DMS53 (cell line): Measurements from ENCODE around the gene HILPDA.

ENCODE experiments used
- DNase-seq: peaks from one replicate; lab custom pipeline; 2025; lab: John Stamatoyannopoulos, UW

Gene HILPDA, protein sequence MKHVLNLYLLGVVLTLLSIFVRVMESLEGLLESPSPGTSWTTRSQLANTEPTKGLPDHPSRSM

DNA sequence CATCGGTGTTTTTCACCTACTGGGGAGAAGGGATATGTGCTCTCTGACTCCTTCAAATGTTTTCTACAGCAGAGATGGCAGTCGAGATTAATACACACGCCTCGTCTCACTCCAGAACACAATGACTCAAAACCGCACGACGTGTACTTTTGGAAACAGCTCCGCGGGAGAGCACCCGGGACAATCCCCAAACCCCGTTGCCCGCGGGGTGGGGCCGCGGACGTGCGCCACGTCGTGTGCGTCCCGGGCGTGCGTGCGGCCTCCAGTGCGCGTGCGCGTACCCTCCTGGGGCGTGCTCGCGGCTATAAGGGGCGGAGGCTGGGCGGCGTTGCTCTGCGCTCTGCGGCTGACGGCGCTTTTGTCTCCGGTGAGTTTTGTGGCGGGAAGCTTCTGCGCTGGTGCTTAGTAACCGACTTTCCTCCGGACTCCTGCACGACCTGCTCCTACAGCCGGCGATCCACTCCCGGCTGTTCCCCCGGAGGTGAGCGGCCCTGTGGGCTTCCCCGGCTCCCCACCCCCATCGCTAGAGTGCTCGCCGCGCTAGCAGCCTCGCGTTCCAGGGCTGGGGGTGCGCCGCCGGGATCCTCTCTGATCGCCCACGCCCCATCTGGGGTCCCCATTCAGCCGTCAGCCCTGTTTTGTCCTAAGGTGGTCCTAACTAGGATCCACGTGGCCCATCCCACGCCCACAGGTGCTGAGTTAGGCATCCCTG, at the start of gene HILPDA:
TSS of gene HILPDA (plus strand) at position 336 of the 712 bp plus-strand sequence. CDS start 1,391 bp downstream, outside the sequence.
- DNase-seq = peak; percentile 97

DNA sequence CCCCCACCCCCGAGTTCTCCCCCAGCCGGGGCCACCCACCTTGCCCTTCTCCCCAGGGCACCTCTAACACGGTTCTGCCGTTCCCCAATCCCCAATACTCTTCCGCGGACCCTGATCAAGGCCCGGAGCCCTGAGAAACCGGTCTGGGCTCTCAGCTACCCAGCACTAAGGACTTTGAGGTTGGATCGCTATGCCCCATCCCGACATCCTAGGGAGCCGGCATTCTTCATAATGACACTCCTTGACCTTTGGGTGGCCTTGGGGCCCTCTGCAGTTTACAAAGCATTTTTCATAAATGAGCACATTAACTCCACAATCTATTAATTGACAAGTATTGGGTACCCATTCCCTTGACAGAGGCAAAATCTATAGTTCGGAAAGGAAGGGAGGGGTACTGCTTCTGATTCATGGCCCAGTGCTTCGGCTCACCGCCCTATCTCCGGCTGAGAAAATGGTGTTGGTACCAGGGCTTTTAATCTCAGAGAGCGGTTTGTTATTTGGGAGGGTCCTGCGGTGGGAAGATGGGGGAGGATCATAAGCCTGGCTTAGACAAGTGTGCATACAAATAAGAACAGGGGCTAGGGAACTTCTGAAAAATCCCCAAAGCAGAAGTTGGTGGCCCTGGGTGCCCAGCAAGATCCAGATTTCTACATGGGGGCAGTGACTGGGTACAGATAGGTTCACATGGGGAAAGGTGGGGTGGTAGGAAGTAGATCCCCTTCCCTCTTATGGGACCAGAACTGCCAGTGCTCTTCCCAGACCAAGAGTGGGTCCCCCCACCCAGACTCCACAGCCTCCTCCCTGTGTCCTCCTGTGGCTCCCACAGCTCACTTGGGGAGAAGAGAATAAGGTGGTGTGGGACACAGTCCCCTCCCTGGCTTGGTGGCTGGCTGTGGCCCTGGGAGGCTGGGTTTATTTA, 49.1 kb upstream of the HILPDA start:
- peak; percentile 65 for DNase-seq

DNA sequence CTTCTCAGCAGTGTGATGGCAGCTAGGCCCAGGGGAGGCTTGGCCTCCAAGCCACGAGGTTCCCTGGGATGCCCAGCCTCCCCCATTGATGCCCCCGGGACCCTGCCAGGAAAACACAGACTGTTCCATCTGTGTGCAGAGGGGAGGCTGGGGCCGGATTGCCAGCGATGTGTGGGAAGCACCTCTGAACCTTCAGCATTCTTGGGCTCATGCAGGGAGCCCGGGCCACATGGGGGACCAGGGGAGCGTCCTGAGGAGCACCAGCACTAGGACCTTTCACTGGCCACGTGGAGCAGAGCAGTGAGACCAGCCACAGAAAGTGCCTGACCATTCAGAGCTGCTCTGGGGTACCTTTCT, 48.5 kb upstream of the HILPDA start:
- DNase-seq = no peak

DNA sequence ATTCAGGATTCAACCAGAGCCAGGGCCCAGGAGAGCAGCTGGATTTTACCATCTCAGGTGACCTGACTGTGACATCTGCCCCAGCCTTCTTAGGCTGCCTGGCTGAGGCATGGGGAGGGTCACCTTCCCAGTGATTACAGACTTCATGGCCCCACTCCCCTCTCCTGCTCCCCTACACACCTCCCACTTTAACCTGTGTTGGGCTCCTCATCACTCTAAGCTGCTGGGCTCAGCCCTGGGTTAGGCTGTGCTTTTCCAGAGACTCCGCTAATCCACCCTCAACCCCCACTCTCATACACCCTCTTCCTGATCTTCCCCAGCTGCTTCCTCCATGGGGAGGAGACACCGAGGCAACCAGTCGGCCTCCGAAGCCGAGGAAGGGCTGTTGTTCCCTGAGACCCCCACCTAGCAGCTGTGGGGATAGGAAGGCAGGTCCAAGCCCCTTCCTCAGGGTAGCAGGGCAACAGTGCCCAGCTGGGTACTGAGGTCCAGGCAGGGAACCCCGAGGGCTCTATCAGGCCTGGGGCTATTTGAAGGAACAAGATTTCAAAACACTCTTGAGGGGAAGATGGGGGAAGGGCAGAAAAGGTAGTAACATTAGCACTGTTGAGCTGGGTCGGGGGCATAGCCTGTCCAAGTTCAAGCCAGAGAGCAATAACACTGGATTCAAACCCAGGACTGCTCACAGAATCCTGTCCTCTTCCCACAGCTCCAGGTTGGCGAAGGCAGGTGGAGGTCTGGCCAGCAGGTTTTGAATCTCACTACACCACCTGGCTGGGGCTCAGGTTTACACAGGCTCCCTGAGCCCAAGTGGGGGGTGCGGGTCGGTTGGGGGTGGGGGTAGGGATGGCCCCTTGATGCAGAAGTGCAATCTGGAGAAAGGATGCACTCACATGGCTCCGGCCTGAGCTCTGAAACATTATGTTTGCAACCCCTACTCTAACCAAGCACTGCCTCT, 47.6 kb upstream of the HILPDA start:
- DNase-seq = peak; percentile 37

DNA sequence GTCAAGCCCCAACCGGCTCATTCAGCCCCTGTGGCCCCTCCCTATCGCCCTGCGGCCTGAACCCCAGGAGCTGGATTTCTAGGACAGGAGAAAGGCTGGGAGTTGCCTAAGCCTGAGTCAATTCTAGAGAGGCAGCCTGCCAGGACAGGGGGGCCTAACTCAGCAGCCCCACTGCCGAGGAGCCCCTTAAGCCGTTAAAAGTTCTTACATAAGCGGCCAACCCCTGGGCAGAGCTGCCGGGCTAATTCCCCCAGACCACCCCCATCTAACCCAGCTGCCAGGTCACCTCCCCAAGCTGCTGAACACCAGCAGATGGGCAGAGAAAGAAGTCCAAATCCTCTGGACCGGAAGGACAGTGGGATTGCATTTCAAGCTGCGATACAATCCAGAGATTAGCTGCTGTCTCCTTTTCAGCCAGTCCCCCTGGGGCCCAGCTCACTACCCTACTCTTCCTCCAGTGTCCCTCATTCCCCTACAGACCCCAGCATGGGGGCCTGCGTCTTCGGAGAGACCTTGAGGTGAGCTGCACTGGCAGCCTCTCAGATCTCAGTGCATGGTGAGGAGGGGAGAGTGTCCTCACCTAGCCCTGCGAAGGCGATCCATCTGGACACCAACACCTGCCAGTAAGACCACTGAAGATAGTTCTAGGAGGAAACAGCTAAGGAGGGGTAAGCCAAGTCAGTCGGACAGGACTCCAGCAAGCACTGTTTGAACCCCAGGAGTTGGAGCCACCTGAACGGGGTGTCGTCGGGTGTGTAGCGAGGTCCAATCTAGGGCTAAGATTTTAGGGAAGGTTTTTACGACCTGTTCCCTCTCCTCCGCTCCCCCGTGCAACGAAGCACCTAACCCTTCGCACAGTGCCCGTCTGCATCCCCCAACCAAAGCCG, 46.7 kb upstream of the HILPDA start:
- DNase-seq = peak; percentile 48

DNA sequence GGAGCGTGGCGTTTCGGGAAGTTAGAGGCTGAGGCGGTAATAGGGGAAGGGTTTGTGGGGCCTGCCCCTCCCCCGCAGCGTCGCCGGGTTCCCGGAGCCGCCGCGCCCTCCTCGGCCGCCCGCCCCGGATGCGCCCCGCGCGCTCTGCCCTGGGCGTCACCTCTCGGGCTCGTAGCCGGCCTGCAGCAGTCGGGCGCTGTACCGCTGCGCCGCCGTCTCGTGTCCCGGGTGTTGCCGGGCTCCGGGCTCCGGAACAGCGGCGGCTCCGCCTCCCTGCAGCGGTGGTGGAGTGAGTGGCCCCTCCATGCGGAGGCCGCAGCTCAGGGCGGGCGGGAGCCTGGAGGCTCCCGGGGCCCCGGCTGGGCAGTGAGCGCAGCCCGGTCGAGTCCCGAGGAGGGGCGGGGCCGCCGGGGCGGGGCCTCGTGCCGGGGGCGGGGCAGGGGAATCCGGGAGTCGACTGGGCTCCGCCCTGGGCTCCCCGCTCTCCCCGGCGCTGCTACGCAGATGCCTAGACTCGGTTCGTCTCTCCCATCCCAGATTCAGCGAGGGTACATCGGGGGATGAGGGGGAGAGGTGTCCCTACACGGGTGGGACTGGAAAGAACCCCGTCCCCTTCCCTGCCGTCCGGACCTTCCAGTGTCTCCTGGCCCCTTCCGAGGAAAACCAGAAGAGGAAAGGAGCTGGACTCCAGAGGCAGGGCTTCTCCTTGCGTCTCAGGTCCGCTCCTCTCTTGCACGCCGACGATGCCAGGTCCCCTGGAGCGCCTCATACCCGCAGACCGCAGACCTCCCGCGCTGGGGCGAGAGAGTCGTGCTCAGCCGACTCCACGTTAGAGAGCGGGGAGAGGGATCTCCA, 45.9 kb upstream of the HILPDA start, which contains the start of gene IMPDH1:
TSS of gene IMPDH1 (minus strand) at position 387 of the 855 bp plus-strand sequence. CDS start at position 306, 81 bp downstream.
- peak; percentile 91 for DNase-seq

DNA sequence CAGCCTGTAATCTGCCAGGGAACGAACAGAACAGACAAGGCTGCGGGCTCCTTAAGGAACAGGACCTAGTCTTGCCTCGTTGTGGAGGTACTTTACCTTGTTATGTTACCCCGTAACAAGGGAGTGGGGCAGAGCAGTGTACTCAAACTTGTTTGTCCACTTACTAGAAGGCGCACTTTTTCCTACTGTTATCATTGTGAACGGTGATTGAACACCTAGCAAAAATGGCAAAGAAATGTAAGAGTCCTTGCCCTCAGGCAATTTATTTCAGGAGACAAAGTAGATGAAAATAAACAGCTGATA, 45.3 kb upstream of the HILPDA start:
- DNase-seq = no peak

DNA sequence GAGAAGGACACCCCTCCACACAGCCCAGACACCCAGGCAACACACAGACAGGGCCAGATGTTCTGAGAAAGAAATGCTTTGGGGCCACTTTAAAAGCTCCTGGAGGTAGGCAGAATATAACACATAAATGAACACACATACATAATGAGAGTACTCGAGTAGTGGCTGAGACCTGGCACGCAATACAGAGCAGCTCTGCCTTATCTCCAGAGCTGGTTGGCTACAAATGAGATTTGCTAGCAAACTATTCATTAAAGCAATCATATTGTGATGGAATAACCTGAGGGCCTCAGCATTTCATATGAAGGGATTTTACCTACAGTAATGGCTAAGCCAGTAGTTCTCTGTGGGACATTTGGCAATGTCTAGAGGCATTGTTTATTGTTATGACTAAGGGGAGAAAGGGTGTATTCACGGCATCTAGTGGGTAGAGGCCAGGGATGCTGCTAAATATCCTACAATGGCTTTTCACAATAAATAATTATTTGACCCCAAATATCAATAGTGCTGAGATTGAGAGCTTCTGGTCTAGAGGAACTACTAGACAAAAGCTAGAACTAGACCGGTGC, 40.4 kb upstream of the HILPDA start:
- DNase-seq = no peak

DNA sequence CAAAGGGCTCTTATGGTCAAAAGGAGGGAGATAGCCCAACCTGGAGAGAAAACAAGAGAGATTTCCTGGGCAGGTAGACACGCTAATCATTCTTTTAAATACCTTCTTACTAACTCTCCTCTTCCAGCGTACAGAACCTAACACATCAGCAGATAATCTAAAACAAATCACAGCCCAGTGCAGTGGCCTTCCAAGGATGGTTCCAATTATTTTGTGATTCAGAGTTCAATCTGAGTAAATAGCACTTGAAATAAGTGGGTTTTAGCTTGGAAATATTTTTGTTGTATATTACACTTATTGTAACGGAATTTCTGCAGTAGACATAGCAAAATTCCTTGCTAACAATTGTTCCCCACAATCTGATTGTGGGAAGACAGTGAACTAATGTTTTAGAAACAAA, 38.6 kb upstream of the HILPDA start:
- no peak for DNase-seq

DNA sequence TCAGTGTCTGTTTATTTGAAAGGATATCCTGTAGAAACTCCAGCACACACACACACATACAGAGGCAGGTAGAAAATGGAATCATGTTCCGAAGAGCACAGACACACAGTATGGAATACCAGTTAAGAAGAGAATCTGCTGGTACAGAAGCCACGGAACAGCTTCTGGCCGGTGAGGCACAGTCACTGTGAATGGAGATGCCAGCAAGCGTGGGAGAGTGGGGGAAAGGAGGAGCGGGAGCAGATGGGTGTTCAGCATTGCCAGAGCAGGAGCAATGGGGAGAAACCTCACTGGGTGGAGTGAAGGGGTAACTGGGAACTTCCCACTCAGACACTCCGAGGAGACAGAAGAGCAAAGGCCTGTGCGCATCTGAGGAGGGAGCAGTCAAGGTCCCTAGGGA, 36.4 kb upstream of the HILPDA start:
- no peak for DNase-seq

DNA sequence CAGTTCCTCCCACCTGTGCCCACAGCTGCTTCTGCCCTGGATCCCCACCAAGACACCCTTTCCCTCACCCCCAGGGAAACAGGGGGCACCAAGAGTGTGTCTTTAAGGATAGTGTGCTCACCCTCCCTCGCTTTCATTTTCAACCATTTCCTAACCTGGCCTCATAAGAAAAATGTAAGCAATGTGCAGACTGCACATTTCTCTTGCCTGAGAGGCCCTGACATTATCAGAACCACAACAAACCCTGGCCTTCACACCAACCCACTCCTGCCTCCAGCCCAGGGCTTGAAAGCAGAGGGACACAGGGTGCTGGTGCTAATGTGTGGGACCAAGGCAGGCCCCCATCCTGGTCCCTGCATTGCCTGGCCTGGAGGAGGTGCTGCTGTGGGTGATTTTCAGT, 34.9 kb upstream of the HILPDA start:
- no peak for DNase-seq

DNA sequence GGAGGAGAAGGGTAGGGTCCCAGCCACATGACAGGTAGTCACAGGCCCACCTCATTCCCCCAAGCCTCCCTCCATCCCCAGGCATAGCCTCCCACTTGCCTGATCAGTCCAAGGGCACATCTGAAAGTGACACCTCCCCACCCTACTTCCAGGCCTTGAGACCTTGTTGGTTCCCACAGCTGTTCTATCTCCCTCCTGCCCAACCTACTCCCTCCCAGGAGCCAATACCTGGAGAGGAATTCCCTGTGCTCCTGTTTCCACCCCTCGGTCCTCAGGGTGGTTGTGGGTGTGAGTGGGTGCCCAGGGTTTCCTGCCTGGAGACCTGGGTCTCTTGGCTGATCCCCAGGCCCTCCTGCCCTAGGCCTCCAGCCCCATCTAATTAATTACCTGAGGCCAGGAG, 34.3 kb upstream of the HILPDA start:
- DNase-seq = no peak

DNA sequence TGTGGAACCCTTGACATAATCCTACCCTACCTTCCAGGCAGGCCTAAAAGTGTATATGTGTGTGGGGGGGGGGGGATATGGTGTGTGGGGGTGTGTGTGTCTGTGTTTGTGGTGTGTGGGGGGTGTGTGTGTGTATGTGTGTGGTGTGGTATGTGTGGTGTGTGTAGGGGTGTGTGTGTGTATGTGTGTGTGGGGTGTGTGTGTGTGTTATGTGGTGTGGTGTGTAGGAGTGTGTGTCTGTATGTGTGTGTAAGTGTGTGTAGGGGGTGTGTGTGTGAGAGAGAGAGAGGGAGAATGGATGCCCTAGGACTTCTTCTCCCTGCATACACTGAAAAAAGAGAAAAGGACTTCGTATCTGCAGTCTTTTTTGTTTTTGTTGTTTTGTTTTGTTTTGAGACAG, 33.6 kb upstream of the HILPDA start:
- no peak for DNase-seq

DNA sequence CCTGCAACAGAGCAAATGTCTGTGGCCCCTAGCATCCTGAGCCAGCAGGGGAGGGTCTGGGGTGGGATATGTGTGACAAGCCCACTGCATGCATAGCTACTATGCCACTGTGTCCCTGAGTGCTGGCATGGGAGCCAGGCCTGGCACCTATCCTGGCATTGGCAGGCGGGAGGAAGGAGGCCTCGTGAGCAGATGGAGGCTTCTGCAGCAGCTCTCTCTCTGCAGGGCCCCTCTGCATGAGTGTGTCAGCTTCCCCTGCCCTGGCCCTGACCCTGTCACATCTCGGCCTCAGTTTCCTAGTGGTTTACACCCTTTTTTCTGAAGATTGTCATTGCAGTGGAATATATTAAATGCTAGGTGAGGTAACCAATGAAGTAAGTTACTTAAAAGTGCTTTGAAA, 32.8 kb upstream of the HILPDA start:
- no peak for DNase-seq

DNA sequence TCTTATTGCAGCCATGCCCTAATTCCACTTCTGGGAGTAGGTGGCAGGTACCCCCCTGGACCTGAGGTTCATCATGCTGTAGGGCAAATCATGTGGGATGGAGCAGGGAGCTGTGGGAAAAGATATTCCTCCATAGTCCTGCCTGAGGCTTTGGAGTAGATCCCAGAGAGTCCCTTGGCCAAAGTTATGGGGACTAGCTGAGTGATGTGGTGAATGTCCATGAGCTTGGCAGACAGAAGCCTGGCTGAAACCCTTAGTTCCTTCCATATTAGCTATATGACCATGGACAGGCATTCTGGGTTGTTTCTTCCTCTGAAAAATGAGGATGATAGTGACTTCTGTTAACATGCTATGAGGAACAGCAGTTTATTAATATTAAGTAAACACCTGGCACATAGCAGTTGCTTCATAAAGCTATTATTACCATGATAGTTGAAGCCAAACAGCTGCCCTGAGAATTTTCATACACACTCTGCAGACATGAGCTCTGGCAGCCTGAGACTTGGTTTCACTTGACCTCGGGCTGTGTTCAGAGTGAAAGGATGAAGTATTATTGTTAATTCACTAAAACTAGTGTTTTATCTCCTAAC, 30.9 kb upstream of the HILPDA start:
- DNase-seq = no peak

DNA sequence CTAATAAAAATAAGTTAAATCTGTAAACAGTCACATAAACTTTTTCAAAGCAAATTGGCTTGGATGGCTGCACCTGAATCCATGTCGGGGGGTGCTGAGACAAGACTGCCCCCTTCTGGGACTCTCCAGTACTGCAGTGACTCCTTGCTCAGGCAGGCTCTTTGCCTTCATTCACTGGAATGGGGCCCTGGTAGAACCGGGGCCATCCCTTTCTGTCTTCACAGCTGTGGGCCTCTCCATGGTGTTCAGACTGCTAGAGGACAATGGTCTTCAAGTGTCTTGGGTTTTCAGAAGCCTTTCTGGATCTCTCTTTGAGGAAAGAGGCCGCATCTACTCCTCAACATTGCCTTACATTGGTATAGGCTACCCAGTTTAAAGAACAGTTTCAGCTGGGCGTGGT, 29.8 kb upstream of the HILPDA start:
- DNase-seq = peak; percentile 79

DNA sequence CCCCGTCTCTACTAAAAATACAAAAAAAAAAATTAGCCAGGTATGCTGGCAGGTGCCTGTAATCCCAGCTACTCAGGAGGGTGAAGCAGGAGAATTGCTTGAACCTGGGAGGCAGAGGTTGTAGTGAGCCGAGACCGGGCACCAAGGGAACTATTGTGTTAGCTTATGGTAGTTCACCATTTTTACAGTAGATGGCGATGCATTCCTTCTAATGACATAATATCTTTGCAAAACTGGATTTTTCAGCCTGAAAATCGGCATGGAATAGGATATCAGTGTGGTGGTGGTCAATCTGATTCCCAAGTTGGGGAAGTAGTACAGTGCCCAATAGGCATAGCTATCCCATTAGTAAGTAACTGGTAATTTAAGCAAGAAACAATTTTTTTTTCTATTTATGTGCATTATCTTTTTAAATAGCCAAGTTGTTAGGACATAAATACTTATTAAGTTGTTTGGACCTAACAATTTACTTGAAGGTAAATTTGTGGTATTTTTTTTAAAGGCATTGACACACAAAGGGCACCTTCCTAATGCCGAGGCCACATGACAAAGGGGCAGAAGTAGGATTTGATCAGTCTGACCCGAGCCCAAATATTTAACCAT, 28.3 kb upstream of the HILPDA start:
- DNase-seq = peak; percentile 90

DNA sequence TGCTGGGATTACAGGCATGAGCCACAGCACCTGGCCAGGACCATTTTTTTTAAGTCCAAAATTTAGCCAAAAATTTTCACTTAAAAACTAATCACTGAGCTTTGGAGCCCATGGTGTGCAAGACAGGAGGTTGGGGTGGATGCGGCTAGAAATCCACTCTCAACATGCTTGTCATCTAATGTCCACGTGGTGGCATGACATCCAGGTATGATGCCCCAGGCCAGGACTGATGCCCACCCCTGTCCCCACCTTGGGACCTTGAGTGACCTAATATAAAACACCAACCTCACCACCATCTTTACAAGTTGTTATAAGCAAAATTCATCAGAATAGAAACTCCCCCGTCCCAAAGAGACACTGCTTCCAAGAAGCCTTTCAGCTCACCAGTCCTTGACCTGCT, 25.5 kb upstream of the HILPDA start:
- DNase-seq = no peak

DNA sequence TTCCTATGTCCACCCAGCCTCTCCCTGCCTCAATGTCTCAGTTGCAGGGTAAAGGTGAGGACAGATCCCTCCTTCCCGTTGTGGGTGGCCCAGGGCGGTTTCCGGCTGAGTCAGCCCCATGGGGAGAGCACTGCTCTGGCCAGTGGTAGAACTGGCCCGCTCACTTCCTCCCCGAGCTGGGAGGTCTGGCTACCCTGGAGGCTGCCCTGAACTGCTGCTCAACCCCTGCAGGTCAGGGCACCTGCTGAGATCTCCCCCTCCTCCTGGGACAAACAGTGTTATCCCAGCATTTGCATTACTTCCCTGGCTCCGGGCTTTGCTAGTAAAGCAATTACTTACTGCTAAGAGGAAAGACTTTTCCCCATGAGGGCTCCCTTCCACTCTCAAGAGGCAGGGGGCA, 24.5 kb upstream of the HILPDA start:
- no peak for DNase-seq
